Gastroesophageal sphincter (tissue), 3 donors: ENCODE measurements around the gene TAB3.

Experiments
- CTCF ChIP-seq, 4 experiments: fragments of 200-600 bp in 2 of 4; fragments of 450-650 bp in 2 of 4; sonication (generic) in 1 of 4; IDR thresholded peaks; one replicate each; pipeline ENCODE4 v1.5.1; 2017 to 2019; ENCODE audit warnings: antibody characterized with exemption in 4 of 4, mild to moderate bottlenecking in 2 of 4, moderate library complexity in 2 of 4
- EP300 ChIP-seq: sonication (generic); formaldehyde crosslinking; IDR thresholded peaks from one replicate; pipeline ENCODE4 v1.6.1; 2017; ENCODE audit warnings: antibody characterized with exemption, mild to moderate bottlenecking
- POLR2A ChIP-seq, 2 donors: fragments of 450-650 bp; IDR thresholded peaks; one replicate each; pipeline ENCODE4 v1.6.1; 2017; ENCODE audit warnings: antibody characterized with exemption in 2 of 2, mild to moderate bottlenecking in 2 of 2, moderate library complexity in 1 of 2
- POLR2AphosphoS5 ChIP-seq: sonication (generic); formaldehyde crosslinking; IDR thresholded peaks from one replicate; pipeline ENCODE4 v1.6.1; 2017; ENCODE audit warnings: antibody characterized with exemption

GRCh38 chrX:30935985-30936384 lies 46.9 kb upstream of the TAB3 start:
- no peak for TF ChIP-seq POLR2A (IDR thresholded peaks at IDR 0.05)
- no peak for TF ChIP-seq CTCF (IDR thresholded peaks at IDR 0.05)
- TF ChIP-seq EP300 = no peak
- no peak for TF ChIP-seq POLR2AphosphoS5
